ENCODE results near the gene F10. TPM values are rescaled to one million over a fixed set of nuclear protein-coding genes. Genes with fewer than 3 reads are reported as not detected.

F10 gene
- total and polyA plus RNA-seq, 2 of the 13 experiments (the other 11 are each of a cell fraction or from before 2014, with no cell fraction given), result 58.4 to 237 TPM

DNA sequence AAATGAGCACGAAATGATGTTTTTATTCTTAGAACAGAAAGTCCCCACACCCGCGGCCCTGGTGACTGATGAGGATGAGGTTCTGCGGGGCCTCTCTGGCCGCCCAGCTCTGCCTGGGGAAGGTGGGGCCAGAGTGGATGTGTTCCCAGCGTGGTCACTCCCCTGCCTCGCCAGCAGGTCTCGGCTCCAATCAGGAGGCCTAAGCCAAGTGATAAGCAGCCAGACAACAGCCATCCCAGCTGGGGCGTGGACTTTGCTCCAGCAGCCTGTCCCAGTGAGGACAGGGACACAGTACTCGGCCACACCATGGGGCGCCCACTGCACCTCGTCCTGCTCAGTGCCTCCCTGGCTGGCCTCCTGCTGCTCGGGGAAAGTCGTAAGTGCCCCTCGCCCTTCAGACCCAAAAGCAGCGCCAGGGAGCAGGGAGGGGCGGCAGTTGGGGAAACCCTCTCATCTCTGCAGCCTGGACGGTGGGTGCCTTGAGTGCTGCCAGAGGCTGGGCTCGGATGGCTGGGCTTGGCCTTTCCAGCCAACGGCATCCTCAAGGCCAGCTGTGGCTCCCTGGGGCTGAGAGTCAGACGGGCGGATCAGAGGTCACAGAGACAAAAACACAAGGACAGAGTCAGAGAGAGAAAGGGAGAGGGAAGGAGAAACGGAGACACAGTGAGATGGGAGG, at the start of gene F10 (continued):
- TF ChIP-seq, protein P1, sequence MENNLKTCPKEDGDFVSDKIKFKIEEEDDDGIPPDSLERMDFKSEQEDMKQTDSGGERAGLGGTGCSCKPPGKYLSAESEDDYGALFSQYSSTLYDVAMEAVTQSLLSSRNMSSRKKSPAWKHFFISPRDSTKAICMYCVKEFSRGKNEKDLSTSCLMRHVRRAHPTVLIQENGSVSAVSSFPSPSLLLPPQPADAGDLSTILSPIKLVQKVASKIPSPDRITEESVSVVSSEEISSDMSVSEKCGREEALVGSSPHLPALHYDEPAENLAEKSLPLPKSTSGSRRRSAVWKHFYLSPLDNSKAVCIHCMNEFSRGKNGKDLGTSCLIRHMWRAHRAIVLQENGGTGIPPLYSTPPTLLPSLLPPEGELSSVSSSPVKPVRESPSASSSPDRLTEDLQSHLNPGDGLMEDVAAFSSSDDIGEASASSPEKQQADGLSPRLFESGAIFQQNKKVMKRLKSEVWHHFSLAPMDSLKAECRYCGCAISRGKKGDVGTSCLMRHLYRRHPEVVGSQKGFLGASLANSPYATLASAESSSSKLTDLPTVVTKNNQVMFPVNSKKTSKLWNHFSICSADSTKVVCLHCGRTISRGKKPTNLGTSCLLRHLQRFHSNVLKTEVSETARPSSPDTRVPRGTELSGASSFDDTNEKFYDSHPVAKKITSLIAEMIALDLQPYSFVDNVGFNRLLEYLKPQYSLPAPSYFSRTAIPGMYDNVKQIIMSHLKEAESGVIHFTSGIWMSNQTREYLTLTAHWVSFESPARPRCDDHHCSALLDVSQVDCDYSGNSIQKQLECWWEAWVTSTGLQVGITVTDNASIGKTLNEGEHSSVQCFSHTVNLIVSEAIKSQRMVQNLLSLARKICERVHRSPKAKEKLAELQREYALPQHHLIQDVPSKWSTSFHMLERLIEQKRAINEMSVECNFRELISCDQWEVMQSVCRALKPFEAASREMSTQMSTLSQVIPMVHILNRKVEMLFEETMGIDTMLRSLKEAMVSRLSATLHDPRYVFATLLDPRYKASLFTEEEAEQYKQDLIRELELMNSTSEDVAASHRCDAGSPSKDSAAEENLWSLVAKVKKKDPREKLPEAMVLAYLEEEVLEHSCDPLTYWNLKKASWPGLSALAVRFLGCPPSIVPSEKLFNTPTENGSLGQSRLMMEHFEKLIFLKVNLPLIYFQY (CRISPR knock-in tag; IDR thresholded peaks at IDR 0.05; ENCODE audit: borderline replicate concordance), result peak; percentile 79; the same call in 1 of the 2 replicates
- TF ChIP-seq DNMT3B (CRISPR knock-in tag; conservative IDR thresholded peaks at IDR 0.05), result no peak
- peak; percentile 94 for TF ChIP-seq SALL2 (CRISPR knock-in tag; IDR thresholded peaks at IDR 0.05)
- TF ChIP-seq ZNF557 (CRISPR knock-in tag; IDR thresholded peaks at IDR 0.05), result peak; percentile 91
- peak; percentile 94 for TF ChIP-seq ZNF274 (CRISPR knock-in tag; IDR thresholded peaks at IDR 0.05)
- TF ChIP-seq ARNTL (CRISPR knock-in tag; IDR thresholded peaks at IDR 0.05), result no peak; the same call in 1 of the 2 replicates
- TF ChIP-seq, protein P2, sequence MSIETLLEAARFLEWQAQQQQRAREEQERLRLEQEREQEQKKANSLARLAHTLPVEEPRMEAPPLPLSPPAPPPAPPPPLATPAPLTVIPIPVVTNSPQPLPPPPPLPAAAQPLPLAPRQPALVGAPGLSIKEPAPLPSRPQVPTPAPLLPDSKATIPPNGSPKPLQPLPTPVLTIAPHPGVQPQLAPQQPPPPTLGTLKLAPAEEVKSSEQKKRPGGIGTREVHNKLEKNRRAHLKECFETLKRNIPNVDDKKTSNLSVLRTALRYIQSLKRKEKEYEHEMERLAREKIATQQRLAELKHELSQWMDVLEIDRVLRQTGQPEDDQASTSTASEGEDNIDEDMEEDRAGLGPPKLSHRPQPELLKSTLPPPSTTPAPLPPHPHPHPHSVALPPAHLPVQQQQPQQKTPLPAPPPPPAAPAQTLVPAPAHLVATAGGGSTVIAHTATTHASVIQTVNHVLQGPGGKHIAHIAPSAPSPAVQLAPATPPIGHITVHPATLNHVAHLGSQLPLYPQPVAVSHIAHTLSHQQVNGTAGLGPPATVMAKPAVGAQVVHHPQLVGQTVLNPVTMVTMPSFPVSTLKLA (IDR thresholded peaks at IDR 0.05), result peak; percentile 45; the same call in 1 of the 2 replicates
- peak; percentile 49; the same call in 1 of the 2 replicates for TF ChIP-seq FOXM1 (CRISPR knock-in tag; IDR thresholded peaks at IDR 0.05)
- TF ChIP-seq HES4 (CRISPR knock-in tag; IDR thresholded peaks at IDR 0.05; ENCODE audit: borderline replicate concordance), result no peak
- TF ChIP-seq ZNF510 (CRISPR knock-in tag; IDR thresholded peaks at IDR 0.05; ENCODE audit: low read depth), result no peak
- TF ChIP-seq, protein P3, sequence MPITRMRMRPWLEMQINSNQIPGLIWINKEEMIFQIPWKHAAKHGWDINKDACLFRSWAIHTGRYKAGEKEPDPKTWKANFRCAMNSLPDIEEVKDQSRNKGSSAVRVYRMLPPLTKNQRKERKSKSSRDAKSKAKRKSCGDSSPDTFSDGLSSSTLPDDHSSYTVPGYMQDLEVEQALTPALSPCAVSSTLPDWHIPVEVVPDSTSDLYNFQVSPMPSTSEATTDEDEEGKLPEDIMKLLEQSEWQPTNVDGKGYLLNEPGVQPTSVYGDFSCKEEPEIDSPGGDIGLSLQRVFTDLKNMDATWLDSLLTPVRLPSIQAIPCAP (CRISPR knock-in tag; IDR thresholded peaks at IDR 0.05; ENCODE audit: low read depth), result peak; percentile 48; the same call in 1 of the 2 replicates
- TF ChIP-seq POLR2AphosphoS2 (IDR thresholded peaks at IDR 0.05; ENCODE audit: low read depth, low read length), result peak; percentile 71; the same call in 1 of the 2 replicates
- TF ChIP-seq RFXAP (CRISPR knock-in tag; IDR thresholded peaks at IDR 0.05; ENCODE audit: borderline replicate concordance), result peak; percentile 93
- TF ChIP-seq PHF5A (CRISPR knock-in tag; IDR thresholded peaks at IDR 0.05; ENCODE audit: low read depth, unreplicated experiment), result peak; percentile 43
- TF ChIP-seq SMAD9 (CRISPR knock-in tag; IDR thresholded peaks at IDR 0.05), result 0 out of 2 replicates have a peak, but pooled peaks have one; percentile 51
- TF ChIP-seq, protein P4, sequence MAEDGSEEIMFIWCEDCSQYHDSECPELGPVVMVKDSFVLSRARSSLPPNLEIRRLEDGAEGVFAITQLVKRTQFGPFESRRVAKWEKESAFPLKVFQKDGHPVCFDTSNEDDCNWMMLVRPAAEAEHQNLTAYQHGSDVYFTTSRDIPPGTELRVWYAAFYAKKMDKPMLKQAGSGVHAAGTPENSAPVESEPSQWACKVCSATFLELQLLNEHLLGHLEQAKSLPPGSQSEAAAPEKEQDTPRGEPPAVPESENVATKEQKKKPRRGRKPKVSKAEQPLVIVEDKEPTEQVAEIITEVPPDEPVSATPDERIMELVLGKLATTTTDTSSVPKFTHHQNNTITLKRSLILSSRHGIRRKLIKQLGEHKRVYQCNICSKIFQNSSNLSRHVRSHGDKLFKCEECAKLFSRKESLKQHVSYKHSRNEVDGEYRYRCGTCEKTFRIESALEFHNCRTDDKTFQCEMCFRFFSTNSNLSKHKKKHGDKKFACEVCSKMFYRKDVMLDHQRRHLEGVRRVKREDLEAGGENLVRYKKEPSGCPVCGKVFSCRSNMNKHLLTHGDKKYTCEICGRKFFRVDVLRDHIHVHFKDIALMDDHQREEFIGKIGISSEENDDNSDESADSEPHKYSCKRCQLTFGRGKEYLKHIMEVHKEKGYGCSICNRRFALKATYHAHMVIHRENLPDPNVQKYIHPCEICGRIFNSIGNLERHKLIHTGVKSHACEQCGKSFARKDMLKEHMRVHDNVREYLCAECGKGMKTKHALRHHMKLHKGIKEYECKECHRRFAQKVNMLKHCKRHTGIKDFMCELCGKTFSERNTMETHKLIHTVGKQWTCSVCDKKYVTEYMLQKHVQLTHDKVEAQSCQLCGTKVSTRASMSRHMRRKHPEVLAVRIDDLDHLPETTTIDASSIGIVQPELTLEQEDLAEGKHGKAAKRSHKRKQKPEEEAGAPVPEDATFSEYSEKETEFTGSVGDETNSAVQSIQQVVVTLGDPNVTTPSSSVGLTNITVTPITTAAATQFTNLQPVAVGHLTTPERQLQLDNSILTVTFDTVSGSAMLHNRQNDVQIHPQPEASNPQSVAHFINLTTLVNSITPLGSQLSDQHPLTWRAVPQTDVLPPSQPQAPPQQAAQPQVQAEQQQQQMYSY (CRISPR knock-in tag; IDR thresholded peaks at IDR 0.05), result no peak
- TF ChIP-seq ISX (CRISPR knock-in tag; conservative IDR thresholded peaks at IDR 0.05), result no peak
- TF ChIP-seq, protein P5, sequence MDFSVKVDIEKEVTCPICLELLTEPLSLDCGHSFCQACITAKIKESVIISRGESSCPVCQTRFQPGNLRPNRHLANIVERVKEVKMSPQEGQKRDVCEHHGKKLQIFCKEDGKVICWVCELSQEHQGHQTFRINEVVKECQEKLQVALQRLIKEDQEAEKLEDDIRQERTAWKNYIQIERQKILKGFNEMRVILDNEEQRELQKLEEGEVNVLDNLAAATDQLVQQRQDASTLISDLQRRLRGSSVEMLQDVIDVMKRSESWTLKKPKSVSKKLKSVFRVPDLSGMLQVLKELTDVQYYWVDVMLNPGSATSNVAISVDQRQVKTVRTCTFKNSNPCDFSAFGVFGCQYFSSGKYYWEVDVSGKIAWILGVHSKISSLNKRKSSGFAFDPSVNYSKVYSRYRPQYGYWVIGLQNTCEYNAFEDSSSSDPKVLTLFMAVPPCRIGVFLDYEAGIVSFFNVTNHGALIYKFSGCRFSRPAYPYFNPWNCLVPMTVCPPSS (IDR thresholded peaks at IDR 0.05), result no peak
